Fibroblast of skin of back (primary cell): Measurements from ENCODE around the gene INKA1.

Experiments
- DNase-seq: peaks from one replicate; pipeline ENCODE4 v3.0.0-alpha.2; 2013

Gene INKA1

GRCh38 chr3:49786357-49787181, 16.5 kb upstream of the INKA1 start, which contains the start of gene IP6K1:
IP6K1 (minus strand) TSS chr3:49786542; CDS start chr3:49748040, 38,502 bp downstream.
- peak; percentile 100 for DNase-seq

- DNase-seq, result no peak
Observed at GRCh38 chr3:49787182-49787464, 15.9 kb upstream of the INKA1 start.

- DNase-seq, result no peak
Observed at GRCh38 chr3:49787536-49787935, 15.5 kb upstream of the INKA1 start.

GRCh38 chr3:49788056-49788455, 15.0 kb upstream of the INKA1 start:
- DNase-seq, result no peak

- peak; percentile 54 for DNase-seq
Observed at GRCh38 chr3:49790626-49791411, 12.2 kb upstream of the INKA1 start.

- DNase-seq, result no peak
Observed at GRCh38 chr3:49791571-49791970, 11.5 kb upstream of the INKA1 start.

GRCh38 chr3:49792371-49793150, 10.5 kb upstream of the INKA1 start:
- DNase-seq, result no peak

GRCh38 chr3:49793486-49794085, 9.5 kb upstream of the INKA1 start:
- DNase-seq, result no peak

GRCh38 chr3:49794431-49794830, 8.6 kb upstream of the INKA1 start:
- DNase-seq, result no peak

GRCh38 chr3:49794926-49795905, 7.8 kb upstream of the INKA1 start:
- no peak for DNase-seq

- no peak for DNase-seq
Observed at GRCh38 chr3:49799105-49799504, 4.0 kb upstream of the INKA1 start.

- DNase-seq, result peak; percentile 80
Observed at GRCh38 chr3:49799761-49800160, 3.3 kb upstream of the INKA1 start, which contains the start of gene CDHR4. CDHR4 (minus strand) TSS chr3:49799873; CDS start chr3:49799812, 61 bp downstream.

- DNase-seq, result no peak
Observed at GRCh38 chr3:49801160-49801559, 1.9 kb upstream of the INKA1 start.

- DNase-seq, result no peak
Observed at GRCh38 chr3:49803465-49804140, 542 bp downstream of the INKA1 start.

GRCh38 chr3:49804141-49805041, 1.3 kb downstream of the INKA1 start:
- no peak for DNase-seq

GRCh38 chr3:49805367-49805782, 2.3 kb downstream of the INKA1 start:
- DNase-seq, result peak; percentile 93

GRCh38 chr3:49805897-49806701, 3.0 kb downstream of the INKA1 start:
- peak; percentile 39 for DNase-seq

GRCh38 chr3:49806850-49807249, 3.8 kb downstream of the INKA1 start:
- no peak for DNase-seq
